Adrenal gland (tissue), 5 donors: ENCODE results near the gene SRCAP.

Experiments used
- CTCF ChIP-seq, 6 experiments: fragments of 450-650 bp in 4 of 6; fragments of 200-600 bp in 2 of 6; sonication (generic) in 1 of 6; IDR thresholded peaks; 1 replicate in 5 of 6; 2 replicates in 1 of 6; pipeline versions ENCODE4 v1.5.1 to v1.8.0; 2016 to 2021; ENCODE audit warnings: antibody characterized with exemption in 6 of 6, mild to moderate bottlenecking in 2 of 6, moderate library complexity in 1 of 6
- POLR2A ChIP-seq, 2 donors: fragments of 450-650 bp; IDR thresholded peaks; one replicate each; pipeline ENCODE4 v1.6.1; 2017; ENCODE audit warnings: antibody characterized with exemption in 2 of 2, mild to moderate bottlenecking in 2 of 2, moderate library complexity in 1 of 2
- donor health status: DM: no; HTN: no; CAD: no.

GRCh38 chr16:30753596-30753995 lies 54.6 kb downstream of the SRCAP start:
- no peak for TF ChIP-seq CTCF (IDR thresholded peaks at IDR 0.05)
- no peak for TF ChIP-seq POLR2A (IDR thresholded peaks at IDR 0.05)
